ENCODE results near the gene MAML3. TPM values are rescaled to one million over a fixed set of nuclear protein-coding genes. Genes with fewer than 3 reads are reported as not detected.

The MAML3 gene
- total and polyA plus RNA-seq, 2 of the 13 experiments (the other 11 are each of a cell fraction or from before 2014, with no cell fraction given) = 0.05 to 0.13 TPM

DNA sequence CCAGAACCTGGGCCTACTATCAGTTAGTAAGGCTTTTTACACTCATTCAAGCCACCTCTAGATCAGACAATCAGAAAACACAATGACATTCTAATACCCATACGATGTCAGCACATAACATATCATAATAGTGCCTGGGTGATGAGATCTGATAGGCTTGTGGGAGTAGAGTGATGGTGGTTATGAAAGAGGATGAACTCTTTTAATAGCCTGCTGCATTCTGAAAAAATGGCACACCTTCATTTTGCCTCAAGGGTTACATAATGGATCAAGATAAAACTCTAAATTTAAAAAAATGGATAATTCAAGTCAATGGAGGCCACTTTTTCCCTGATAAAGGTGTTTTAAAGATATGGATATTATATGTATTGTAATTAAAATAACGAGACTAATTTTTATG, 215.6 kb downstream of the MAML3 start:
- BruUV-seq (replicated peaks) = no TSS peak
- H3K36me3 ChIP-seq (replicated peaks in 1 of 2; ENCODE audit: control insufficient read depth in 1 of 2, insufficient read depth in 2 of 2, low read length in 2 of 2) = no peaks in the 10 kb centered on the region
- in situ Hi-C loops (cut with HindIII; ENCODE audit: extremely low pct_ligation_motif_present, low pct_unique_long_range_greater_than_20kb) = no loop called here
- H3K27me3 ChIP-seq (ENCODE audit: control insufficient read depth in 1 of 2, insufficient read depth in 2 of 2, low read length in 2 of 2) = no peaks in the 10 kb centered on the region; a peak in 1 of 5 replicates
- H3K4me3 ChIP-seq (replicated peaks in 1 of 3; ENCODE audit: insufficient read depth in 1 of 3, low read depth in 2 of 3, low read length in 3 of 3) = no peak overlapping the region
- POLR2A ChIA-PET = no interaction called here
- no peak overlapping the region for H3K4me2 ChIP-seq (ENCODE audit: low read depth, low read length)
- H3K27ac ChIP-seq (ENCODE audit: extremely low read length, insufficient read depth, low read length) = no peak overlapping the region
- no peaks in the 10 kb centered on the region for H4K20me1 ChIP-seq (ENCODE audit: insufficient read depth, low read length)
- FAIRE-seq (no peak), ATAC-seq (no peak), DNase-seq (ENCODE audit: low spot score) (no peak)
- no peaks in the 10 kb centered on the region for H3K9me3 ChIP-seq (ENCODE audit: low read length)
- CTCF ChIA-PET (ENCODE audit: low intra/inter-chr PET ratio, low total read pairs) = no interaction called here
- intact Hi-C loops (cut with micrococcal nuclease; ENCODE audit: unreplicated experiment) = no loop called here
- H2AFZ ChIP-seq (ENCODE audit: low read length) = no peak overlapping the region
- no peak overlapping the region for H3K9ac ChIP-seq (ENCODE audit: insufficient read depth, low read depth, low read length)
- no peak for TF ChIP-seq ZNF616 (CRISPR knock-in tag; IDR thresholded peaks at IDR 0.05; ENCODE audit: low read depth)
- no peak for TF ChIP-seq REL (CRISPR knock-in tag; conservative IDR thresholded peaks at IDR 0.05)
- TF ChIP-seq ZNF83 (CRISPR knock-in tag; IDR thresholded peaks at IDR 0.05; ENCODE audit: borderline replicate concordance) = no peak
- TF ChIP-seq ZNF121 (CRISPR knock-in tag; IDR thresholded peaks at IDR 0.05) = no peak
- TF ChIP-seq, protein P1, sequence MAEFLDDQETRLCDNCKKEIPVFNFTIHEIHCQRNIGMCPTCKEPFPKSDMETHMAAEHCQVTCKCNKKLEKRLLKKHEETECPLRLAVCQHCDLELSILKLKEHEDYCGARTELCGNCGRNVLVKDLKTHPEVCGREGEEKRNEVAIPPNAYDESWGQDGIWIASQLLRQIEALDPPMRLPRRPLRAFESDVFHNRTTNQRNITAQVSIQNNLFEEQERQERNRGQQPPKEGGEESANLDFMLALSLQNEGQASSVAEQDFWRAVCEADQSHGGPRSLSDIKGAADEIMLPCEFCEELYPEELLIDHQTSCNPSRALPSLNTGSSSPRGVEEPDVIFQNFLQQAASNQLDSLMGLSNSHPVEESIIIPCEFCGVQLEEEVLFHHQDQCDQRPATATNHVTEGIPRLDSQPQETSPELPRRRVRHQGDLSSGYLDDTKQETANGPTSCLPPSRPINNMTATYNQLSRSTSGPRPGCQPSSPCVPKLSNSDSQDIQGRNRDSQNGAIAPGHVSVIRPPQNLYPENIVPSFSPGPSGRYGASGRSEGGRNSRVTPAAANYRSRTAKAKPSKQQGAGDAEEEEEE (CRISPR knock-in tag; IDR thresholded peaks at IDR 0.05; ENCODE audit: borderline replicate concordance) = no peak
- H3K79me2 ChIP-seq (ENCODE audit: insufficient read depth, low read length) = no peaks in the 10 kb centered on the region
- peaks cover 8% of the 10 kb centered on the region for H3K4me1 ChIP-seq (ENCODE audit: insufficient read depth, low read length)
- WGBS (ENCODE audit: low lambda C conversion rate) = 20% methylated on average over 2 of the region's 2 CpGs

DNA sequence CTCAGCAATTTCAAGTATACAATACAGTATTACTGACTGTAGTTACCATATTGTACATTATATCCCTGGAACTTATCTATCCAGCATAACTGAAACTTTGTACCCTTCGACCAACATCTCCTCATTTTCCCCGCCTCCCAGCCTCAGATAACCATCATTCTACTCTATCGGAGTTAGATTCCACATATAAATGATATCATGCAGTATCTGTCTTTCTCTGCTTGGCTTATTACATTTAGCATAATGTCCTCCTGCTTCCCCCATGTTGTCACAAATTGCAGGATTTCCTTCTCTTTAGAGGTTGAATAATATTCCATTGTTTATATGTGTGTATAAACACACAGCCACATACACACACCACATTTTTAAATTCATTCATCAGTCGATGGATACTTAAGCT, 218.1 kb downstream of the MAML3 start:
- H3K9ac ChIP-seq (ENCODE audit: insufficient read depth, low read depth, low read length) = no peak overlapping the region
- in situ Hi-C loops (cut with HindIII; ENCODE audit: extremely low pct_ligation_motif_present, low pct_unique_long_range_greater_than_20kb) (no loop called here), intact Hi-C loops (cut with micrococcal nuclease; ENCODE audit: unreplicated experiment) (no loop called here)
- DNase-seq (ENCODE audit: low spot score) (no peak), ATAC-seq (no peak), FAIRE-seq (no peak)
- peaks cover 14% of the 10 kb centered on the region for H3K4me1 ChIP-seq (ENCODE audit: insufficient read depth, low read length)
- BruUV-seq (replicated peaks) = no TSS peak
- no peak overlapping the region for H3K4me2 ChIP-seq (ENCODE audit: low read depth, low read length)
- no peaks in the 10 kb centered on the region for H3K36me3 ChIP-seq (replicated peaks in 1 of 2; ENCODE audit: control insufficient read depth in 1 of 2, insufficient read depth in 2 of 2, low read length in 2 of 2)
- no peak overlapping the region for H3K4me3 ChIP-seq (replicated peaks in 1 of 3; ENCODE audit: insufficient read depth in 1 of 3, low read depth in 2 of 3, low read length in 3 of 3)
- no peaks in the 10 kb centered on the region for H3K9me3 ChIP-seq (ENCODE audit: low read length)
- POLR2A ChIA-PET = no interaction called here
- 22% methylated on average over 4 of the region's 4 CpGs for WGBS (ENCODE audit: low lambda C conversion rate)
- H2AFZ ChIP-seq (ENCODE audit: low read length) = no peak overlapping the region
- no peaks in the 10 kb centered on the region for H3K79me2 ChIP-seq (ENCODE audit: insufficient read depth, low read length)
- peaks cover 0 to 6% of the 10 kb centered on the region in 2 experiments; a peak in 1 of 5 replicates for H3K27me3 ChIP-seq (ENCODE audit: control insufficient read depth in 1 of 2, insufficient read depth in 2 of 2, low read length in 2 of 2)
- no peaks in the 10 kb centered on the region for H4K20me1 ChIP-seq (ENCODE audit: insufficient read depth, low read length)
- no peak overlapping the region for H3K27ac ChIP-seq (ENCODE audit: extremely low read length, insufficient read depth, low read length)
- CTCF ChIA-PET (ENCODE audit: low intra/inter-chr PET ratio, low total read pairs) = no interaction called here
- TF ChIP-seq, protein P2, sequence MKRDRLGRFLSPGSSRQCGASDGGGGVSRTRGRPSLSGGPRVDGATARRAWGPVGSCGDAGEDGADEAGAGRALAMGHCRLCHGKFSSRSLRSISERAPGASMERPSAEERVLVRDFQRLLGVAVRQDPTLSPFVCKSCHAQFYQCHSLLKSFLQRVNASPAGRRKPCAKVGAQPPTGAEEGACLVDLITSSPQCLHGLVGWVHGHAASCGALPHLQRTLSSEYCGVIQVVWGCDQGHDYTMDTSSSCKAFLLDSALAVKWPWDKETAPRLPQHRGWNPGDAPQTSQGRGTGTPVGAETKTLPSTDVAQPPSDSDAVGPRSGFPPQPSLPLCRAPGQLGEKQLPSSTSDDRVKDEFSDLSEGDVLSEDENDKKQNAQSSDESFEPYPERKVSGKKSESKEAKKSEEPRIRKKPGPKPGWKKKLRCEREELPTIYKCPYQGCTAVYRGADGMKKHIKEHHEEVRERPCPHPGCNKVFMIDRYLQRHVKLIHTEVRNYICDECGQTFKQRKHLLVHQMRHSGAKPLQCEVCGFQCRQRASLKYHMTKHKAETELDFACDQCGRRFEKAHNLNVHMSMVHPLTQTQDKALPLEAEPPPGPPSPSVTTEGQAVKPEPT (CRISPR knock-in tag; IDR thresholded peaks at IDR 0.05; ENCODE audit: low read depth) = no peak
- TF ChIP-seq KLF13 (CRISPR knock-in tag; IDR thresholded peaks at IDR 0.05) (no peak), TEAD3 (CRISPR knock-in tag; optimal IDR thresholded peaks at IDR 0.05; ENCODE audit: borderline replicate concordance) (no peak), NFKB2 (CRISPR knock-in tag; IDR thresholded peaks at IDR 0.05; ENCODE audit: borderline replicate concordance) (no peak), IKZF1 (IDR thresholded peaks at IDR 0.05) (no peak), STAG1 (CRISPR knock-in tag; IDR thresholded peaks at IDR 0.05) (no peak), ISL2 (CRISPR knock-in tag; IDR thresholded peaks at IDR 0.05) (no peak)
- TF ChIP-seq, protein P3, sequence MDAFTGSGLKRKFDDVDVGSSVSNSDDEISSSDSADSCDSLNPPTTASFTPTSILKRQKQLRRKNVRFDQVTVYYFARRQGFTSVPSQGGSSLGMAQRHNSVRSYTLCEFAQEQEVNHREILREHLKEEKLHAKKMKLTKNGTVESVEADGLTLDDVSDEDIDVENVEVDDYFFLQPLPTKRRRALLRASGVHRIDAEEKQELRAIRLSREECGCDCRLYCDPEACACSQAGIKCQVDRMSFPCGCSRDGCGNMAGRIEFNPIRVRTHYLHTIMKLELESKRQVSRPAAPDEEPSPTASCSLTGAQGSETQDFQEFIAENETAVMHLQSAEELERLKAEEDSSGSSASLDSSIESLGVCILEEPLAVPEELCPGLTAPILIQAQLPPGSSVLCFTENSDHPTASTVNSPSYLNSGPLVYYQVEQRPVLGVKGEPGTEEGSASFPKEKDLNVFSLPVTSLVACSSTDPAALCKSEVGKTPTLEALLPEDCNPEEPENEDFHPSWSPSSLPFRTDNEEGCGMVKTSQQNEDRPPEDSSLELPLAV (CRISPR knock-in tag; conservative IDR thresholded peaks at IDR 0.05; ENCODE audit: low read depth) = no peak
- TF ChIP-seq, protein P4, sequence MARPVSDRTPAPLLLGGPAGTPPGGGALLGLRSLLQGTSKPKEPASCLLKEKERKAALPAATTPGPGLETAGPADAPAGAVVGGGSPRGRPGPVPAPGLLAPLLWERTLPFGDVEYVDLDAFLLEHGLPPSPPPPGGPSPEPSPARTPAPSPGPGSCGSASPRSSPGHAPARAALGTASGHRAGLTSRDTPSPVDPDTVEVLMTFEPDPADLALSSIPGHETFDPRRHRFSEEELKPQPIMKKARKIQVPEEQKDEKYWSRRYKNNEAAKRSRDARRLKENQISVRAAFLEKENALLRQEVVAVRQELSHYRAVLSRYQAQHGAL (CRISPR knock-in tag; IDR thresholded peaks at IDR 0.05; ENCODE audit: not compliant biosample characterization) = no peak

Data from HepG2 (cell line).